ENCODE data around the gene ATP6V0A4.
"Not testable (repeated sequence)": the region's sequence is repeated elsewhere in the genome, so short reads cannot be mapped to it uniquely, and the experiment has no call there.

The ATP6V0A4 gene

DNA sequence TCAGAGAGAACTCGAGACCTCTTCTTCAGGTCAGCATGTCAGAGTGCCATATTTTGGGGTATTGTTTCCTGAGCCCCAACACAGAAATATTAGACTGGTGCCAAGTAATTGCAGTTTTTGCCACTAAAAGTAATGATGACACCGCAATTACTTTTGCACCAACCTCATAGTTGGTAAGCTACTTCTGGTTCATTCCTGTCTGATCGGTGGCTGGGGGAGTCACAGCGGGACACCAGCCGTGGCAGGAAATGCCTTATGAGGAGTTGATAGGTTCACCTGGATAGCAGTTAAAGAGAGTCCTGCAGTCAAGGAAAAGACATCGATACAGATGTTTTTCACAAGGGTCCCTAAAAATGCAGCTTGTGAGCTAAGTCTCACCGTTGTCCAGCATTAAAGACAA, 23.9 kb upstream of the ATP6V0A4 start:
- no peak overlapping the region for H3K27ac Mint-ChIP-seq
- no peaks in the 10 kb centered on the region for H3K36me3 Mint-ChIP-seq (ENCODE audit: low read depth)
- H3K9me3 Mint-ChIP-seq: no peaks in the 10 kb centered on the region
- H3K4me3 Mint-ChIP-seq: no peak overlapping the region
- no peak for DNase-seq
- peaks cover 9% of the 10 kb centered on the region for H3K4me1 Mint-ChIP-seq (ENCODE audit: low read depth)
- no peaks in the 10 kb centered on the region for H3K27me3 Mint-ChIP-seq

DNA sequence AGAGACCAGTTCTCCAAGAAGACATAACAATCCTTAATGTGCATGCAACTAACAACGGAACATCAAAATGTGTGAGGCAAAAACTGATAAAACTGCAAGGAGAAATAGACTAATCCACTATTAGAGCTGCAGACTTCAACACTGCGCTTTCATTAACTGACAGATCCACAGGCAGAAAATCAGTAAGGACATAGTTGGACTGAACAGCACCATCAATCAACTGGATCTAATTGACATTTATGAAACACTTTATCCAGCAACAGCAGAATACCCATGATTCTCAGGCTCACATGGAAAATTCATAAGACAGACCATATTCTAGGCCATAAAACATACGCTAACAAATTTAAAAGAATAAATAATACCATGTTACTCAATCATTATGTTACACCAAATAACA, 21.6 kb upstream of the ATP6V0A4 start:
- H3K4me1 Mint-ChIP-seq (ENCODE audit: low read depth): peaks cover 7% of the 10 kb centered on the region
- H3K27ac Mint-ChIP-seq: no peak overlapping the region
- H3K4me3 Mint-ChIP-seq: no peak overlapping the region

DNA sequence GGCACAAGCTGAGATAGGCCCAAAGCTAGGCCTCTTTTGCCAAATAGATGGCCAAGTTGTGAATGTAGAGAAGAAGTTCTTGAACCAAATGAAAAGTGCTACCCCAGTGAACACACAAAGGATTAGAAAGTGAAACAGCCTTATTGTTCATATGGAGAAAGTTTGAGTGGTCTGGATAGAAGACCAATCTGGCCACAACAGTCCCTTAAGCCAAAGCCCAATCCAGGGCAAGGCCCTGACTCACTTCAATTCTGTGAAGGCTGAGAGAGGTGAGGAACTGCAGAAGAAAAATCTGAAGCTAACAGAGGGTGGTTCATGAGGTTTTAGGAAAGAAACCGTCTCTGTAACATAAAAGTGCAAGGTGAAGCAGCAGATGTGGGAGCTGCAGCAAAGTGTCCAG, 18.7 kb upstream of the ATP6V0A4 start:
- no peaks in the 10 kb centered on the region for H3K36me3 Mint-ChIP-seq (ENCODE audit: low read depth)
- H3K27me3 Mint-ChIP-seq: no peaks in the 10 kb centered on the region
- H3K27ac Mint-ChIP-seq: no peak overlapping the region
- H3K9me3 Mint-ChIP-seq: no peaks in the 10 kb centered on the region
- no peak overlapping the region for H3K4me3 Mint-ChIP-seq
- peaks cover 14% of the 10 kb centered on the region for H3K4me1 Mint-ChIP-seq (ENCODE audit: low read depth)
- DNase-seq: no peak

More for the DNA sequence above, 21.6 kb upstream of the ATP6V0A4 start:
- Mint-ChIP-seq H3K9me3 (no peaks in the 10 kb centered on the region), H3K36me3 (ENCODE audit: low read depth) (no peaks in the 10 kb centered on the region), H3K27me3 (no peaks in the 10 kb centered on the region)
- no peak for DNase-seq

DNA sequence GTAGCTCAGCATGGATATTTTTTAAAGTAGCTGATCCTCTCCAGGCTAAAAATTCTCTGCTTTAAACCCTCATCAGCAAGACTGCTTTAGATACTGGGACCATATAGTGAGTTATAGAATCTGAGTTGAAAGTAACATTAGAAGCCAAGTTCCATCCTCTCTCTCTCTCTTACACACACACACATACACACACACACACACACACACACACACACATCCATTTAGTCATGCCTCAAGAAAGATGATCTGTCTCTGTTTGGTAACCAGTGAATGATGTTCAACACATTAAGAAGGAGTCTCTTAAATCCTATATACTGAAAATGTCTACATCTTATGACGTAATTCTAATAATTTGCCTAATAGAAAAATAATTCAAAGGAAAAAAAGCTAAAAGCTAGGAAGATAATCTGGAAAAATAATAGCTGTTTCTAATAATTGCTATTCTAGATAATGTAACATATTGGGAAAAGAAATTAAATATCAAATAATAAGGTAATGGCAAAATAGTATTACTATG, 16.9 kb upstream of the ATP6V0A4 start:
- H3K27me3 Mint-ChIP-seq: no peaks in the 10 kb centered on the region
- H3K9me3 Mint-ChIP-seq: no peaks in the 10 kb centered on the region

DNA sequence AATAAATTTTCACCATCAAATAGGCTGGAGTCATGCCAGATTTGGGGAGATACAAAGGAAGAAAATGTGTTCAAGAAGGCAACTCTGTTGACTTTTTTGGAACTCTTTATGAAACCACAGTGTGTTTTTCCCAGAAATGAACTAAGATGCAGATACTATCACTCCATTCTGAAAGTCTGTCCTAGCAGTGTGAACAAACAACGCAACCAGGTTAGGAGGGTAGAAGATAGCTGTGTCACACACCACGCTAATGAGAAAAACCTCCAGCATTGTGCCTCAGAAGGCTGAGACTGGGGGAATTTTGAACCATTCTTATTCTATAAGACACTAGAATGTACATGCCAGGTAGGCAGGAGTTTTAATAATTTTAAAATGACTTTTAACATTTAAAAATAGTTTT, 15.9 kb upstream of the ATP6V0A4 start:
- no peak overlapping the region for H3K27ac Mint-ChIP-seq
- no peak overlapping the region for H3K4me3 Mint-ChIP-seq
- DNase-seq: no peak
- peaks cover 14% of the 10 kb centered on the region for H3K4me1 Mint-ChIP-seq (ENCODE audit: low read depth)
- H3K27me3 Mint-ChIP-seq: no peaks in the 10 kb centered on the region
- no peaks in the 10 kb centered on the region for H3K9me3 Mint-ChIP-seq
- no peaks in the 10 kb centered on the region for H3K36me3 Mint-ChIP-seq (ENCODE audit: low read depth)

More for the DNA sequence above, 16.9 kb upstream of the ATP6V0A4 start:
- Mint-ChIP-seq H3K4me1 (ENCODE audit: low read depth) (peaks cover 14% of the 10 kb centered on the region), H3K4me3 (no peak overlapping the region), H3K36me3 (ENCODE audit: low read depth) (no peaks in the 10 kb centered on the region), H3K27ac (no peak overlapping the region)
- DNase-seq: no peak

DNA sequence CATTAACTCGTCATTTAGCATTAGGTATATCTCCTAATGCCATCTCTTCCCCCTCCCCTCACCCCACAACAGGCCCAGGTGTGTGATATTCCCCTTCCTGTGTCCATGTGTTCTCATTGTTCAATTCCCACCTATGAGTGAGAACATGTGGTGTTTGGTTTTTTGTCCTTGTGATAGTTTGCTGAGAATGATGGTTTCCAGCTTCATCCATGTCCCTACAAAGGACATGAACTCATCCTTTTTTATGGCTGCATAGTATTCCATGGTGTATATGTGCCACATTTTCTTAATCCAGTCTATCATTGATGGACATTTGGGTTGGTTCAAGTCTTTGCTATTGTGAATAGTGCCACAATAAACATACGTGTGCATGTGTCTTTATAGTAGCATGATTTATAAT, 13.3 kb upstream of the ATP6V0A4 start:
- not testable (repeated sequence) for H3K9me3 Mint-ChIP-seq; H3K36me3 Mint-ChIP-seq (ENCODE audit: low read depth); H3K27me3 Mint-ChIP-seq; DNase-seq; H3K4me3 Mint-ChIP-seq; H3K27ac Mint-ChIP-seq
- peaks cover 11% of the 10 kb centered on the region for H3K4me1 Mint-ChIP-seq (ENCODE audit: low read depth)

DNA sequence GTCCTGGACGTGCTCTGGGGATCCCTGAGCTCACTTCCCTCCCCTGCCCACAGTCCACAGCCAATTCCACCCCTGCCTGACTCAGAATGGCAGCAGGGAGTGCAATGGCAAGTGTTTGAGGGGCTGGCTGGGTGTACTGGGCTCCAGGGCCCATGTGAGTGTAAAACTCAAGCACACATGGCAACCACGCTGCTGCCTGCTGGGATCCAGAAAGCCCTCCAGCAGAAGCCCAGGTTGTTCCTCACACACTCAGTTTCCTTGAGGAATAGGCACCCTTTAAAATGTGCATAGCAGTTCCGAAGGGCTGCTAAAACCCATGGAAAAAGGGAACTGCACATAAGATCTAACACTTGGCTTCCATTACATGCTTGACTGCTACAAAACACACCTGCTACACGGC, 11.3 kb upstream of the ATP6V0A4 start:
- no peak overlapping the region for H3K4me3 Mint-ChIP-seq
- H3K27me3 Mint-ChIP-seq: no peaks in the 10 kb centered on the region
- H3K27ac Mint-ChIP-seq: no peak overlapping the region
- no peaks in the 10 kb centered on the region for H3K36me3 Mint-ChIP-seq (ENCODE audit: low read depth)
- peaks cover 8% of the 10 kb centered on the region for H3K4me1 Mint-ChIP-seq (ENCODE audit: low read depth)
- DNase-seq: no peak
- no peaks in the 10 kb centered on the region for H3K9me3 Mint-ChIP-seq

DNA sequence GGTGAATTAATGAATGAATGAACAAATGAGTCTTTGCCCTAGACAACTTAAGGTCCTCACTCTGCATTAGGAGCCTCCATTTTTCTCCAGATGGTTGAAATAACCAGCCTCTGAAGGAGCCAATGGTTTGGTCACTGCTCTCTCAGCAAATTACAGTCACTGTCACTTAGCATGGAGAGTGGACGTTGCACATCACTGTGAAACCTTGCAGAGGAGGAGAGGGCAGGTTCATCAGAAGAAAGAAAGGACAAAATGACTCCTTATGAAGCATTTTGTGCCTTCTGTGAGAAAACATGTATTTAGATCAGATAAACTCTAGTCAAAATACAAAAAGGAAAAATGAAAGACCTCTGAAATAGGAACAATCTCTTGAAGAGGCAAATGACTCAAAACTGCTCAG, 6.6 kb upstream of the ATP6V0A4 start:
- no peaks in the 10 kb centered on the region for H3K9me3 Mint-ChIP-seq

DNA sequence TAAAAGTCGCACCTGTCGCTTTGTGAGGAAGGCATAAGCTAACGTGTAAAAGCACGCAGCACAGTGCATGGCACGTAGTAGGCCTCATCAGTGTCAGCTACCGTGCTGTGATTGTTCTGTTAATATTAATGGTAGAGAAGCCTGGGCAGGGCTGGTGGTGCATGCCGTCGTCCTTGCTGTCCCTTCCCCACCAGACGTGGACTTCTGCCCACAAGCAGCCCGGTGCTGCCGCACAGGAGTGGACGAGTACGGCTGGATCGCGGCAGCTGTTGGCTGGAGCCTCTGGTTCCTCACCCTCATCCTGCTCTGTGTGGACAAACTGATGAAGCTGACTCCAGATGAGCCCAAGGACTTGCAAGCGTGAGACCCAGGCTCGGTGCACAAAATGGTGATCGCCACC, 4.7 kb upstream of the ATP6V0A4 start:
- H3K27ac Mint-ChIP-seq: no peak overlapping the region

More for the DNA sequence above, 6.6 kb upstream of the ATP6V0A4 start:
- peaks cover 2% of the 10 kb centered on the region for H3K4me1 Mint-ChIP-seq (ENCODE audit: low read depth)
- no peaks in the 10 kb centered on the region for H3K36me3 Mint-ChIP-seq (ENCODE audit: low read depth)
- no peak overlapping the region for H3K4me3 Mint-ChIP-seq
- no peak for DNase-seq
- H3K27ac Mint-ChIP-seq: no peak overlapping the region
- H3K27me3 Mint-ChIP-seq: no peaks in the 10 kb centered on the region

DNA sequence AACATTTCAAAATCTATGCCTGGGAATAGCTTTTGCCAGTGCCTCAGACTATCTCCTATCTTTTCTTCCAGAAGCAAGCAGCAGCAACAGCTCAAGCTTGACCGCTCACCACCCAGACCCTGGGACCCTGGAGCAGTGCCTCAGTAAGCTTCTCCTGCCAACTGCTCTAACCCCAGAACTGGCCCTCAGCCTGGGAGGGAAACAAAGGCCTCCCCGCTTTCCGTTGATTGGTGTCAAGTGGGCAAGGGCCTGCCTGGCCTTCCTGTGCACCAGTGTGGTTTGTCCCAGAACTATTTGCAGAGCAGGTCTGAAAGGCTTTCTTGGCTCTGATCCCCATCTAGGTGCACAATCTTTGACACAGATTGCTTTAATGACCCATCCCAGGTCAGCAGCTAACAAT, 3.3 kb upstream of the ATP6V0A4 start:
- DNase-seq: no peak
- Mint-ChIP-seq H3K4me3 (no peak overlapping the region), H3K27me3 (peaks cover 2% of the 10 kb centered on the region), H3K36me3 (ENCODE audit: low read depth) (no peaks in the 10 kb centered on the region), H3K27ac (no peak overlapping the region), H3K9me3 (no peaks in the 10 kb centered on the region), H3K4me1 (ENCODE audit: low read depth) (peaks cover 7% of the 10 kb centered on the region)

More for the DNA sequence above, 4.7 kb upstream of the ATP6V0A4 start:
- H3K4me3 Mint-ChIP-seq: no peak overlapping the region
- no peaks in the 10 kb centered on the region for H3K36me3 Mint-ChIP-seq (ENCODE audit: low read depth)
- no peaks in the 10 kb centered on the region for H3K9me3 Mint-ChIP-seq
- no peak for DNase-seq
- peaks cover 4% of the 10 kb centered on the region for H3K4me1 Mint-ChIP-seq (ENCODE audit: low read depth)
- H3K27me3 Mint-ChIP-seq: no peaks in the 10 kb centered on the region

DNA sequence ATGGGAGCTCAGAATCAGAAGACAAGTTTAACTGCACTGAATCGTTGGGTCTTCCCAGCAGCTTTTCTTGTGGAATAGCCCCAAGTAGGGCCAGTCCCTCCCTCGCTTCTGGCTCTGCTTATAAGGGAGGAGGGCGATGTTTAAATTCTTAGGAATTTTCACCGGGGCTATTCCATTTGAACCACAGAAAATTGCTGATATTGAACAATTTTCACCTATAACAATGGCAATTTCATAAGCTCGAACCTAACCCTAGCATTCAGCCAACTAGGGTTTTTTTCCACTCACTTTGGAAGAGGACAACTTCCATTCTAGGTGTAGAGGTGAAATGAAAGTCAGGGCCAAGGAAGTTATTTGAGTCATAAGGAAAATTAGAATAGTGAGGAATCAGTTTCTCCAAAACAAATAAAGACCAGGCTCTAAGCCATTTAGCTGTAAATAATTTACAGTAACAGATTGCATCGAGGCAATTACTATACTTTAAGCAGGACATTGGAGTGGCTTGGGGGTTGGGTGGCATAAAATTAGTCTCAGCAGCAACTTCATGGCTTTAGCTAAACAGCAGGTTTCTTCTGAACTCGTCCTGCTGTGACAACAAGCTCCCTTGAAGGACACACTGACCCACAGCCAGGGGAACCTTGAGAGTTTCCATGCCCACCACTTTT, 1.5 kb upstream of the ATP6V0A4 start:
- H3K4me3 Mint-ChIP-seq: no peak overlapping the region
- H3K9me3 Mint-ChIP-seq: no peaks in the 10 kb centered on the region
- H3K27me3 Mint-ChIP-seq: peaks cover 2% of the 10 kb centered on the region
- DNase-seq: no peak
- H3K36me3 Mint-ChIP-seq (ENCODE audit: low read depth): no peaks in the 10 kb centered on the region
- H3K27ac Mint-ChIP-seq: no peak overlapping the region
- H3K4me1 Mint-ChIP-seq (ENCODE audit: low read depth): peaks cover 5% of the 10 kb centered on the region

DNA sequence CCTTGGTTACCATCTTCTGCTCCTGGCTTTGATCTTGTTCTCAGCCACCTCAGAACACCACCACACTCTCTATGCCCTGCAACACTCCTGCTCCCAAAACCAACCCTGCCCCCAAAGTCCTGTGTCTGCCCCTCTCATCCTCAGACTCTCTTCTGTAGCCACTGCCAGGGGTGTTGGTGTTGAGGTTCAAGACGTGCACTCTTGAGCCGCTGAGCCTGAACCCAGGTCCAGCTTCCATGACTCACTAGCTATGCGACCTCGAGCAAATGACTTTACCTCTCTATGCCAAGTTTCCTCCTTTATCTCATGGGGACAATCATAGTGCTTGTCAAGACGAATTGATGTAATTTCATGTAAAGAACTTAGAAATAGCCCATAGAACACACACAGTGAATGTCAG, 840 bp upstream of the ATP6V0A4 start:
- Mint-ChIP-seq H3K36me3 (ENCODE audit: low read depth) (no peaks in the 10 kb centered on the region), H3K27me3 (peaks cover 2% of the 10 kb centered on the region), H3K27ac (no peak overlapping the region), H3K4me3 (no peak overlapping the region), H3K9me3 (no peaks in the 10 kb centered on the region), H3K4me1 (ENCODE audit: low read depth) (peaks cover 5% of the 10 kb centered on the region)
- DNase-seq: no peak

DNA sequence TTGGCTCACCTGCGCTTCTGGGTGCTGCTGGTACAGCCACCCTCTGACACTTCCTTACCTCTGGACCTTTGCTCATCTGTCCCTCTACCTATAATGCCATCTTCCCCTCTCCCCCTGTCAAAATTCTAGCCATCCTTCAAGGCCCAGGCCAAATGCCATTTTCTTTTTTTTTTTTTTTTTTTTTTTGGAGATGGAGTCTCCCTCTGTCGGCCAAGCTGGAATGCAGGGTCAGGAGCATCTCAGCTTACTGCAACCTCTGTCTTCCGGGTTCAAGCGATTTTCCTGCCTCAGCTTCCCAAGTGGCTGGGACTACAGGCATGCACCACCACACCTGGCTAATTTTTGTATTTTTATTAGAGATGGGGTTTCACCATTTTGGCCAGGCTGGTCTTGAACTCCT, 950 bp downstream of the ATP6V0A4 start:
- not testable (repeated sequence) for H3K27ac Mint-ChIP-seq; H3K27me3 Mint-ChIP-seq; DNase-seq; H3K9me3 Mint-ChIP-seq; H3K4me3 Mint-ChIP-seq; H3K36me3 Mint-ChIP-seq (ENCODE audit: low read depth); H3K4me1 Mint-ChIP-seq (ENCODE audit: low read depth)

DNA sequence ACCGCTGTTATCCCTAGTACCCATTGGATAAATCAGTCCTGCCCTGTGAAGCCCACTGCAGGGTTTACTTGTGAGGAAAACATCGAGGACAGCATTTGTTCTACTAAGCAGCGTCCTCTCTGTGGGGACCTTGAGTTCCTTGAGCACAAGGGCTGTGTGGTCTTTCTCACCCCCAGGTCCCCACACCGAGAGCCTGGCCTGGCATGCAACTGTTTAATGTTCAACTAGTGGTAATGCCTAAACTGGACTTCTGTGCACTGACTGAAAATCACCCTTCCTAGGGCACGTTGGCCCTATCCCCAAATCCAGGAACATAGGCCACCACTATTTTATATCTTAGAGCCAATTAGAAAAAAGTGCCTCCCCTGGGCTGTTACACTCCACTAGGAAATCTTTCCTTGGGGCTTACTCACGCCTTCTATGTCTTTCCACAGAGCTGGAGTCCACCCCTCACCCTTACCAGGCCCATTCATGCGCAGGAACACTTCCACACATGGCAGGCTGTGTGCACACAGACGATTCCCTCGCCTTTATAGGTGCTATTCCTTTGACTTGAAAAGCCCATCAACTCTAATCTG, 1.9 kb downstream of the ATP6V0A4 start:
- peaks cover 5% of the 10 kb centered on the region for H3K4me1 Mint-ChIP-seq (ENCODE audit: low read depth)
- H3K4me3 Mint-ChIP-seq: no peak overlapping the region
- no peaks in the 10 kb centered on the region for H3K36me3 Mint-ChIP-seq (ENCODE audit: low read depth)
- no peak overlapping the region for H3K27ac Mint-ChIP-seq
- no peaks in the 10 kb centered on the region for H3K9me3 Mint-ChIP-seq
- DNase-seq: no peak
- peaks cover 2% of the 10 kb centered on the region for H3K27me3 Mint-ChIP-seq

DNA sequence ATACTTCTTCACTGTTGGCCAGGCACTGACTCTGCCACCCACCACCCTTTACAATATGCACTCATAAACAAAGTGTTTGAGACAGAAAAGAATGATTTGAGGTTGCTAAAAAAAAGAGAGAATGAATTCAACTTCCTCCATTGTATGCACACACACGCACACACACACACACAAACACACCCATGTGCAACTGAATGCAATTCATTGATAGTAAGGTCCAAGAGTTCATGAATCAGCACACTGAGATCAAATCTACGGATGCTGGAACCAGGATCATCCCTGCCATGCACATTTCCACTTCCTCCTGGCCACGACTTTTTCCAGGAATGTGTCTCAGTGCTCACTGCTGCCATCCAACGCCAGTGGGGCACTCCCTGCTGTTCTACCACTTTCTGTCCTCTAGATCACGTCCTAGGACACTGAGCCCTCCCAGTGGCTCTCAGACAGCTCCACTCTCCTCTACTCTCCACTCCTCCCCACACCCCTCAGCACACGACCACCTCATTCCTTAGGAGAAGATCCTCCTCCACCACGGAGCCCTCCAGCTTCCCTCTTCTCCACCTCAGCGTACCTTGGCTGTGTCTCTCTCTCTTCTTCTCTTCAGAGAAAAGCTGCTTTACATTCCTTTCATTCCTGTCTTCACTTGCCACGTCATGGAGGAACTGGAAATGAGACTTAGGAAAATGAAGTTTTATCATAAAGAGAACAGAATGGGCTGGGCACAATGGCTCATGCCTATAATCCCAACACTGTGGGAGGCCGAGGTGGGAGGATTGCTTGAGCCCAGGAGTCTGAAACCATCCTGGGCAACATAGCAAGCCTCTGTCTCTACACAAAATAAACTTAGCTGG, 12.2 kb downstream of the ATP6V0A4 start:
- no peaks in the 10 kb centered on the region for H3K4me1 Mint-ChIP-seq (ENCODE audit: low read depth)
- no peak overlapping the region for H3K4me3 Mint-ChIP-seq
- H3K27me3 Mint-ChIP-seq: peaks cover 4% of the 10 kb centered on the region
- peaks cover 19% of the 10 kb centered on the region for H3K9me3 Mint-ChIP-seq
- H3K27ac Mint-ChIP-seq: no peak overlapping the region
- H3K36me3 Mint-ChIP-seq (ENCODE audit: low read depth): no peaks in the 10 kb centered on the region
- DNase-seq: no peak
